SHP77 (cell line): ENCODE measurements around the gene SUFU.

Experiments
- DNase-seq, 2 experiments: peaks; one replicate each; lab custom pipeline; 2025; lab: John Stamatoyannopoulos, UW

The SUFU gene

DNA sequence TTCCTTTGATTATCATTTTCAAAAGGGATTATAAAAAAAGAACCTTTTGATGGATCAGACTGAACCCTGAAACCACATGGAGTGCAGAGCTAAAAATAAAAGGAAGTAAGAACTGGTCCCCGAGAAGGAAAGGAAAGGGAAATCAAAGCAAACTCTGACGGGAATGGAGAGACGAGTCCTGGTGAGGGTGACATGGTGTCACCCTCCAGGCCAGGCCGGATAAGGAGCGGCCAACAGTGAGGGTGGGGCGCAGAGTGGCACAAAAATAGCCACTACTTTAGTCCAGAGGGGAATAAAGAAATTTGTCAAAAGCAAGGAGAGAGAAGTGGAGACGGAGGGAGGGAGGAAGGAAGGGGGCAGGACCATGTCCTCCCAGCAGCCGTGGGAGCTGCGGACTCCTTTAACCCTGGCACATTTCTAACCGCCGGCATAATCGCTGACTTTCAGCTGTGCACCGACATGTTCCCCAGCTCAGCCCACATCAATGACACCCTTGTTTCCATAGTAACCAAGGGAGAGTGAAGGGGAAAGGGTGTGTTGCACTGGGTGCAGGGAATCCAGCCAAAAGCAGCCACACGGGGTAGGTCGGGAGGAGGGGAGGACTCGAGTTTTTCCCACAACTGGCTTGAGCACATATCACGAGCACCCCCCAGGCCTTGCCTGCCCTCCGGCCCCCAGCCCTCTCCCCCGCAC is 170.2 kb downstream of the SUFU start:
- peak; percentile 76 to 77 for DNase-seq

GRCh38 chr10:102674566-102674965 is 170.8 kb downstream of the SUFU start:
- DNase-seq = no peak

DNA sequence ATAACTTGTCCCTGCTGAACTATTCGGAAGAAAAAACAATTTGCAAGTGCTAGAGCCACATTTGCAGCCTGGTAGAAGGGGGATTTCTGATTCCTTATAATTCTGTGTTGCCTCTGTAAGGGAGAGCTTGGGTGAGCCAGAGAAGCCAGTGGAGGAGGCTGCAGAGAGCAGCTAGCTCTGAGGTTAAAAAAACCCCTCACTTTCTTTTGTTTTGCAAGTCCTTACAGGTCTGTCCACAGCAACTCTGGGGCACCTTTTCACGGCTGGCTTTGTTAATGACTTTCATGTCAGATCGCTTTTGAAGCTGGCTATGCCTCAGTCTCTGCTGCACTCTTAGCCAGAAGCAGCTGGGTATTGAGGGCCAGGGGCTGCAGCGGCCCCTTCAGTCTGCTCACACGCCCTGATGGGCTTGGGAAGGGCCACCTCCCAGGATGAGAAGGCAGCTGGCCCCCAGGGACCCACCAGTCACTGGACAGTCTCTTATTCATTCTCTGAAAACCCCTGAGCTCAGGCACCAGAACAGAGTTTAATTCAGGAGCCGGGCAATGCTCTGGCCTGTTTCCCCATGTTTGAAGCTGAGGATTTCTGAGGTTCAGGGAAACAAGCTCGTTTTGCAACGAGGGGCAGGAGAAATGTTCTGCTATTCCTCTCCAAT is 171.4 kb downstream of the SUFU start:
- no peak for DNase-seq

- DNase-seq = no peak
Observed at GRCh38 chr10:102675666-102676533, 172.1 kb downstream of the SUFU start.

- no peak for DNase-seq
Observed at GRCh38 chr10:102676534-102677315, 173.0 kb downstream of the SUFU start.

GRCh38 chr10:102677331-102678067 is 173.7 kb downstream of the SUFU start:
- no peak for DNase-seq

GRCh38 chr10:102678068-102678400 is 174.3 kb downstream of the SUFU start:
- no peak for DNase-seq

- DNase-seq = peak; percentile 89 to 90
Observed at GRCh38 chr10:102678842-102679289, 175.1 kb downstream of the SUFU start.

DNA sequence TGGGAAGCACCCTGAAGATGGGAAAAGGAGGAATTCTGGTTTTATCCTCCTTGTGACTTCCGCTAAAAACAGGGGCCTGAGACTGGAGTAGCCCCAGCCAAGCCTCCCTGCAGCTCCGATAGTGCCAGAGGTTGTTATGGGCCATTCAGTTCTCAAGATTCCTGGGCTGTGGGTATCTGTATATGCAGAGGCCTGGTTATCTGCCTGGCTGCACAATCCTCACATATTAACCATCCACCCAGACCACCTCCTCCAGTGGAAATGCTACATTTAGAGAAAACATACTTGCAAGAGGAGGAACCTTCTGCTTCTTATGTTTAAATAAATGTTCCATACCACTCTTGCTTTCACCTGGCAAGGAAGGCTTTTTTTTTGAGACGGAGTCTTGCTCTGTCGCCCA is 175.8 kb downstream of the SUFU start:
- no peak for DNase-seq

DNA sequence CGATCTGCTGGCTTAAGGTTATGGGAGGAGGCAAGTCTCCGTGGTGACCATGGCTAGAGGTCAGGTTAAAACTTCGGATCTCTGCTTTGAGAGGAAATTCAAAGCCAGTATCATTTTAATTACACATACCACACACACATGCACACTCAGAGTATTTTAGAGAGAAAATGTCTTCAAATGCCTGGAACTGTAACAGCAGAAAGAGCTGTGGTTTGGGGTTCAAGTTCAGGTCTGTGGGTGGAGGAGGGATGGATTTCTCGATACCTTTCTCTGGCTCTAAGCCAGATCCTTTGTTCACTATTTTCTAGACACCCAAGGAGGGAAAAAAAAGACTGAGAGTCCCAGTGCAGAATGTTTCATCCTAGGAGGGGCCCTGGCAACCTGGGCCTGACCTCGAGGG is 177.9 kb downstream of the SUFU start:
- DNase-seq = no peak

GRCh38 chr10:102682416-102682815 is 178.6 kb downstream of the SUFU start:
- DNase-seq = no peak

GRCh38 chr10:102682981-102683380 is 179.2 kb downstream of the SUFU start:
- DNase-seq = no peak
